HG02798 (cell line): Measurements from ENCODE around the gene AGO1.
"Not testable (repeated sequence)": the region's sequence is repeated elsewhere in the genome, so short reads cannot be mapped to it uniquely, and the experiment has no call there.

ENCODE experiments used
- ATAC-seq: cut with Tn5 transposase; IDR thresholded peaks from one replicate; pipeline ENCODE4 v1.9.1; 2021; ENCODE audit warnings: mild to moderate bottlenecking; ENCODE audit not compliant: unreplicated experiment, poor library complexity

The AGO1 gene

GRCh38 chr1:35964277-35964676 is 81.3 kb downstream of the AGO1 start:
- not testable (repeated sequence) for ATAC-seq

GRCh38 chr1:35968396-35968795 is 85.4 kb downstream of the AGO1 start:
- ATAC-seq: no peak

- no peak for ATAC-seq
These were observed 88.6 kb downstream of the AGO1 start for GRCh38 chr1:35971601-35972000.

GRCh38 chr1:35972631-35973030 is 89.6 kb downstream of the AGO1 start:
- not testable (repeated sequence) for ATAC-seq

GRCh38 chr1:35980090-35980489 is 97.1 kb downstream of the AGO1 start:
- ATAC-seq: no peak
